BLaER1 treated with 17β-estradiol and CSF1 and Interleukin-3, amounts not matched to agents 10 nM and 100 nM (cell line): Measurements from ENCODE around the gene PALM.

Experiments used
- H3K27ac ChIP-seq, 11 experiments: shearing (Covaris generic); formaldehyde crosslinking; 2 replicates each; pipeline ENCODE4 v1.8.1; 2022
- H3K27me3 ChIP-seq, 11 experiments: shearing (Covaris generic); formaldehyde crosslinking; 2 replicates each; pipeline ENCODE4 v1.8.1; 2022
- H3K36me3 ChIP-seq, 11 experiments: shearing (Covaris generic); formaldehyde crosslinking; 2 replicates each; pipeline ENCODE4 v1.8.1; 2022
- H3K4me1 ChIP-seq, 10 experiments: shearing (Covaris generic); formaldehyde crosslinking; 2 replicates each; pipeline ENCODE4 v1.8.1; 2022
- H3K4me2 ChIP-seq, 11 experiments: shearing (Covaris generic); formaldehyde crosslinking; 2 replicates each; pipeline ENCODE4 v1.8.1; 2022
- H3K4me3 ChIP-seq, 10 experiments: shearing (Covaris generic); formaldehyde crosslinking; 2 replicates each; pipeline ENCODE4 v1.8.1; 2022
- H3K9ac ChIP-seq, 11 experiments: shearing (Covaris generic); formaldehyde crosslinking; 2 replicates each; pipeline ENCODE4 v1.8.1; 2022
- H3K9me3 ChIP-seq, 11 experiments: shearing (Covaris generic); formaldehyde crosslinking; replicated peaks in 1 of 11; 2 replicates each; pipeline ENCODE4 v1.8.1; 2022
- H4K20me1 ChIP-seq, 11 experiments: shearing (Covaris generic); formaldehyde crosslinking; 2 replicates each; pipeline ENCODE4 v1.8.1; 2022
- Cebpa-rat ChIP-seq, 11 experiments: shearing (Covaris generic); IDR thresholded peaks; 2 replicates each; pipeline ENCODE4 v1.8.1; 2022

Gene PALM

DNA sequence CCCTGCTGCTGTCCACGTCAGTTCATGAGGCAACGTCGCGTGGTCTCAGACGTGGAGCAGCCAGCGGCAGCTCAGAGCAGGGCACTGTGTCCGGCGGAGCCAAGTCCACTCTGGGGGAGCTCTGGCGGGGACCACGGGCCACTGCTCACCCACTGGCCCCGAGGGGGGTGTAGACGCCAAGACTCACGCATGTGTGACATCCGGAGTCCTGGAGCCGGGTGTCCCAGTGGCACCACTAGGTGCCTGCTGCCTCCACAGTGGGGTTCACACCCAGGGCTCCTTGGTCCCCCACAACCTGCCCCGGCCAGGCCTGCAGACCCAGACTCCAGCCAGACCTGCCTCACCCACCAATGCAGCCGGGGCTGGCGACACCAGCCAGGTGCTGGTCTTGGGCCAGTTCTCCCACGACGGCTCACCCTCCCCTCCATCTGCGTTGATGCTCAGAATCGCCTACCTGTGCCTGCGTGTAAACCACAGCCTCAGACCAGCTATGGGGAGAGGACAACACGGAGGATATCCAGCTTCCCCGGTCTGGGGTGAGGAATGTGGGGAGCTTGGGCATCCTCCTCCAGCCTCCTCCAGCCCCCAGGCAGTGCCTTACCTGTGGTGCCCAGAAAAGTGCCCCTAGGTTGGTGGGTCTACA is 25.9 kb upstream of the PALM start:
- Histone ChIP-seq H3K27me3 (peaks cover 16 to 32% (median 26%) of the 10 kb centered on the region in 11 experiments), H4K20me1 (peaks cover 9 to 19% (median 17%) of the 10 kb centered on the region in 11 experiments; a peak in 18 of 22 replicates), H3K27ac (peak overlapping the region in 2 of 11 experiments; percentile 14 to 44; a peak in 2 of 22 replicates), H3K9ac (no peak overlapping the region), H3K36me3 (no peaks in the 10 kb centered on the region), H3K4me2 (no peak overlapping the region), H3K9me3 (no peaks in the 10 kb centered on the region), H3K4me3 (no peak overlapping the region), H3K4me1 (peaks cover 13 to 33% (median 31%) of the 10 kb centered on the region in 10 experiments)
- no peak for TF ChIP-seq Cebpa-rat (IDR thresholded peaks at IDR 0.05)

DNA sequence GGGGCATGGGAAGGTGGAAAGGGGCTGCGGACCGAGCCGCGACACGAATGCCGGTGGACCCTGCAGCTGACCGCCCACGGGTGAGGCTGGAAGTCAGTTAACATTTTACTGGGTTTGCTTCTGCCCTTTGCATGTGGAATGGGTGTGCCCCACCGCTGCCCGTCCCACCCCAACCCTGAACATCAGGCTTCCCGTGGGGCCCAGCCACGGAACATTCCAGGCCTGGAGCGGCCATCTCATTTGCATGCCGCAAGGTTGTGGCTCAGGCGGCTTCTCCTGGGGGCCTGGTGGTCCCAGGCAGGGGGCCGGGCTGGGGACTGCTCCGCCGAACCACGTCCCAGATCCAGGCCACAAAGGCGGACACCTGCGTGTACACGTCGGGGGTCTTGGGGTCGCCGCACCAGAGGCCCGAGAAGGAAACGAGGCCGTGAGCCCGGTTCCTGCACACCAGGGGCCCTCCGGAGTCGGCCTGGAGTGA is 23.2 kb upstream of the PALM start:
- Histone ChIP-seq H3K4me2 (peak overlapping the region; percentile 14 to 59 (median 42); a peak in 19 of 22 replicates), H3K9me3 (peaks cover 0 to 9% (median 5%) of the 10 kb centered on the region in 11 experiments; a peak in 5 of 22 replicates), H3K36me3 (no peaks in the 10 kb centered on the region), H3K9ac (peak overlapping the region in 2 of 11 experiments; percentile 29 to 41; a peak in 1 of 22 replicates), H3K4me3 (no peak overlapping the region), H3K27me3 (peaks cover 0 to 15% (median 9%) of the 10 kb centered on the region in 11 experiments; a peak in 10 of 22 replicates), H3K4me1 (peaks cover 6 to 18% (median 17%) of the 10 kb centered on the region in 10 experiments), H3K27ac (peak overlapping the region in 1 of 11 experiments; percentile 9; a peak in 1 of 22 replicates), H4K20me1 (no peaks in the 10 kb centered on the region)
- TF ChIP-seq Cebpa-rat (IDR thresholded peaks at IDR 0.05) = no peak

DNA sequence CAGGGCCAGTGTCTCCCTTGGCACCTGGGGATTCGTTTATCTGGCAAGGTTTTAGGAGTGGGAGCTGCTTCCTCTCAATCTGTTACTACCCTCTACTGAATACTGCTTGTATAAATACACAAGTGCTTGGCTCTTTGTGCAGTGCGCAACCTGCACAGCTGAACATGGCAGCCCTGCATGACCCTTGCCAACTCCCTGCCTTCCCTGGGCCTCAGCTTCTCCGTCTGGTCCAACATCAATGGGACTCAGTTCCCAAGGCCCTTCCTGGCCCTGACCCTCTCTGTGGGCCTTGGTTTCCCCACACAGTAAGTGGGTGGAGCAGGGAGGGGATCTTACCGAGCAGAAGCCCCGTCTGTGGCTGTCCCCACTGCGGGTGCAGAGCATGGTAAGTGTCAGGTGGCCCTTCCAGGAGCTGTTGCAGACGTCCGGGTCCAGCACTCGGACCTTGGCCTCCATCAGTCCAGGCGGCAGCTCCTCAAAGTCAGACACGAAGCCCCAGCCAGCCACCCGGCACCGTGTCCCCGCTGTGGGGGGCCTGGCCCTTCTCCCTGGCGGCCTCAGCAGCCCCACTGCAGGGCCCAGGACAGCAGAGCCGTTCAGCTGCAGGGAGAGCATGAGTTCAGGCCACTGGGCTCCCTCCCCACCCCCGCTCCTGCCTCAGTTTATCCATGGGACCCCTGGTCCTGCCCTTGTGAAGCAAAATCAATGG is 22.0 kb upstream of the PALM start:
- no peak for TF ChIP-seq Cebpa-rat (IDR thresholded peaks at IDR 0.05)
- Histone ChIP-seq H3K9me3 (peaks cover 0 to 9% (median 5%) of the 10 kb centered on the region in 11 experiments; a peak in 5 of 22 replicates), H3K27me3 (peaks cover 0 to 15% (median 9%) of the 10 kb centered on the region in 11 experiments; a peak in 10 of 22 replicates), H3K36me3 (no peaks in the 10 kb centered on the region), H3K9ac (no peak overlapping the region), H3K27ac (no peak overlapping the region), H4K20me1 (no peaks in the 10 kb centered on the region), H3K4me1 (peaks cover 0 to 18% (median 12%) of the 10 kb centered on the region in 10 experiments; a peak in 18 of 20 replicates), H3K4me3 (no peak overlapping the region), H3K4me2 (no peak overlapping the region)

DNA sequence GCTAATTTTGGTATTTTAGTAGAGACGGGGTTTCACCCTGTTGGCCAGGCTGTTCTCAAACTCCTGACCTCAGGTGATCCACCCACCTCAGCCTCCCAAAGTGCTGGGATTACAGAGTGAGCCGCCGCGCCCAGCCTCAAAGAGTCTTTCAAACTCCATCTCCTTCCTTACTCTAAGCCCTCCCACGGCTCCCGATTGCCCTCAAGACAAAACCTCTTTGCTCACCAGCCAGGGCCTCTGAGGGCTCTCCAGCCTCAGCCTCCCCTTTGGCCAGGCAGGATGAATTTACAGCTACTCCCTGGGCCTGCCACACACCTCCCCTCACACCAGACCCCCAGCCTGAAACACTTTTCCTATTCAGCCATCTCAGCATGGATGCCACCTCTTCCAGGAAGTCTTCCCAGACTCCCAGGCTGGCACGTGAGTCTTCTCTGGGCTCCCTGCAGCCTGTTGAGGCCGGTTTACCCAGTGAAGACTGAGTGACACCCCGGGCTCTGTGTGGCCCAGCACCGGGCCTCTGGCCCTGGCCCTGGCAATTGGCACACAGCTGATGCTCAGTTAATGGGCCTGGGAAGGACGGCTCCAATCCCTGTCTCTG is 21.1 kb upstream of the PALM start:
- Histone ChIP-seq H3K9ac (no peak overlapping the region), H3K27ac (no peak overlapping the region), H4K20me1 (no peaks in the 10 kb centered on the region), H3K36me3 (no peaks in the 10 kb centered on the region), H3K4me1 (peaks cover 0 to 22% (median 13%) of the 10 kb centered on the region in 10 experiments; a peak in 14 of 20 replicates), H3K9me3 (peaks cover 0 to 9% (median 5%) of the 10 kb centered on the region in 11 experiments; a peak in 5 of 22 replicates), H3K27me3 (peaks cover 0 to 15% (median 9%) of the 10 kb centered on the region in 11 experiments; a peak in 10 of 22 replicates), H3K4me2 (no peak overlapping the region), H3K4me3 (no peak overlapping the region)
- no peak for TF ChIP-seq Cebpa-rat (IDR thresholded peaks at IDR 0.05)

DNA sequence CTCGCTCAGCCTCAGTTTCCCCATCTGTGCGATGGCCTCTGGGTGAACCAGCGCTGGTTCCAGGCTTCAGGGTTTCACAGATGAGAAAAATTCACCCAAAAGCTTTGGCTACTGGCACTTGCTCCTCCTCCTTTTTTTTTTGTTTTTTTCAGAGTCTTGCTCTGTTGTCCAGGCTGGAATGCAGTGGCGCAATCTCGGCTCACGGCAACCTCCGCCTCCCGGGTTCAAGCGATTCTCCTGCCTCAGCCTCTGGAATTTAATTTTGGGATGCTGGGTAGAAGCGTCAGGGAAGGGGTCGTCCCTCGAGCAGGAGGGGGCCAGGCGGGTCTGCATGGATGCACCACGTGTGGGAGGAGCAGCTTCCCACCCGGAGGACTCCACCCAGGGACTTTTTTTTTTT is 20.5 kb upstream of the PALM start:
- no peak overlapping the region for H3K4me2 ChIP-seq
- no peaks in the 10 kb centered on the region for H3K36me3 ChIP-seq
- no peak for TF ChIP-seq Cebpa-rat (IDR thresholded peaks at IDR 0.05)
- peaks cover 0 to 9% (median 5%) of the 10 kb centered on the region in 11 experiments; a peak in 5 of 22 replicates for H3K9me3 ChIP-seq
- no peak overlapping the region for H3K9ac ChIP-seq
- H4K20me1 ChIP-seq = no peaks in the 10 kb centered on the region
- H3K4me1 ChIP-seq = peaks cover 5 to 27% (median 18%) of the 10 kb centered on the region in 10 experiments; a peak in 18 of 20 replicates
- no peak overlapping the region for H3K27ac ChIP-seq
- H3K27me3 ChIP-seq = peaks cover 0 to 15% (median 9%) of the 10 kb centered on the region in 11 experiments; a peak in 10 of 22 replicates
- no peak overlapping the region for H3K4me3 ChIP-seq

DNA sequence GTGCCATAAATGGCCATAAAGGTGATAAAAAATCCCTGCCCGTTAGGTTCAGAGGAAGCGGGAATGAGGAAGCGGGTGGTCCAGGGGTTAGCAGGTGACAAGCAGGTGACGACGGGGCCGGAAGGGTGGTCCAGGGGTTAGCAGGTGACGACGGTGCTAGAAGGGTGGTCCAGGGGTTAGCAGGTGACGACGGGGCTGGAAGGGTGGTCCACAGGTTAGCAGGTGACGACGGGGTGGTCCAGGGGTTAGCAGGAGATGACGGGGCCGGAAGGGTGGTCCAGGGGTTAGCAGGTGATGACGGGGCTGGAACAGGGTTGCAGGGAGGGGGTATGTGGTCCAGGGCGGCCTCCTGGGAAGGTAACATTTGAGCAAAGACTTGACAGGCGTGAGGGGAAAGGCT is 19.7 kb upstream of the PALM start:
- peaks cover 10 to 34% (median 25%) of the 10 kb centered on the region in 10 experiments; a peak in 18 of 20 replicates for H3K4me1 ChIP-seq
- no peak overlapping the region for H3K4me3 ChIP-seq
- H3K9ac ChIP-seq = no peak overlapping the region
- peaks cover 0 to 15% (median 9%) of the 10 kb centered on the region in 11 experiments; a peak in 10 of 22 replicates for H3K27me3 ChIP-seq
- H4K20me1 ChIP-seq = no peaks in the 10 kb centered on the region
- TF ChIP-seq Cebpa-rat (IDR thresholded peaks at IDR 0.05) = no peak
- no peaks in the 10 kb centered on the region for H3K36me3 ChIP-seq
- H3K4me2 ChIP-seq = no peak overlapping the region
- H3K9me3 ChIP-seq = peaks cover 0 to 9% (median 5%) of the 10 kb centered on the region in 11 experiments; a peak in 5 of 22 replicates
- no peak overlapping the region for H3K27ac ChIP-seq

DNA sequence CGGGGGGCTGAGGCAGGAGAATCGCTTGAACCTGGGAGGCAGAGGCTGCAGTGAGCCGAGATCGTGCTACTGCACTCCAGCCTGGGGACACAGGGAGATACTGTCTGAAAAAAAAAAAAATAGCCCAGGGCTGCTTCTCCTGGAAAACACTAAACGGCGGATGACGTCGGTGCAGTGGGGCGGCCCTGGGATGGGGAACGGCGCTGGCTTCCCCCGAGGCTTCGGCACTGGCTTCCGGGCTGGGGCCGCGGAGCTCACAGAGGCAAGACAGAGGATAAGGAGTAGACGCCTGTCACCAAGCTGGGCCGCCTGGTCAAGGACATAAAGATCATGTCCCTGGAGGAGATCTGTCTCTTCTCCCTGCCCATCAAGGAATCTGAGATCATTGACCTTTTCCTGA is 18.5 kb upstream of the PALM start:
- H3K4me1 ChIP-seq = peaks cover 17 to 42% (median 33%) of the 10 kb centered on the region in 10 experiments
- H4K20me1 ChIP-seq = no peaks in the 10 kb centered on the region
- H3K27me3 ChIP-seq = peaks cover 0 to 19% (median 12%) of the 10 kb centered on the region in 11 experiments; a peak in 15 of 22 replicates
- no peak for TF ChIP-seq Cebpa-rat (IDR thresholded peaks at IDR 0.05)
- no peak overlapping the region for H3K4me3 ChIP-seq
- peaks cover 0 to 9% (median 5%) of the 10 kb centered on the region in 11 experiments; a peak in 5 of 22 replicates for H3K9me3 ChIP-seq
- no peaks in the 10 kb centered on the region for H3K36me3 ChIP-seq
- no peak overlapping the region for H3K27ac ChIP-seq
- H3K9ac ChIP-seq = no peak overlapping the region
- H3K4me2 ChIP-seq = no peak overlapping the region

DNA sequence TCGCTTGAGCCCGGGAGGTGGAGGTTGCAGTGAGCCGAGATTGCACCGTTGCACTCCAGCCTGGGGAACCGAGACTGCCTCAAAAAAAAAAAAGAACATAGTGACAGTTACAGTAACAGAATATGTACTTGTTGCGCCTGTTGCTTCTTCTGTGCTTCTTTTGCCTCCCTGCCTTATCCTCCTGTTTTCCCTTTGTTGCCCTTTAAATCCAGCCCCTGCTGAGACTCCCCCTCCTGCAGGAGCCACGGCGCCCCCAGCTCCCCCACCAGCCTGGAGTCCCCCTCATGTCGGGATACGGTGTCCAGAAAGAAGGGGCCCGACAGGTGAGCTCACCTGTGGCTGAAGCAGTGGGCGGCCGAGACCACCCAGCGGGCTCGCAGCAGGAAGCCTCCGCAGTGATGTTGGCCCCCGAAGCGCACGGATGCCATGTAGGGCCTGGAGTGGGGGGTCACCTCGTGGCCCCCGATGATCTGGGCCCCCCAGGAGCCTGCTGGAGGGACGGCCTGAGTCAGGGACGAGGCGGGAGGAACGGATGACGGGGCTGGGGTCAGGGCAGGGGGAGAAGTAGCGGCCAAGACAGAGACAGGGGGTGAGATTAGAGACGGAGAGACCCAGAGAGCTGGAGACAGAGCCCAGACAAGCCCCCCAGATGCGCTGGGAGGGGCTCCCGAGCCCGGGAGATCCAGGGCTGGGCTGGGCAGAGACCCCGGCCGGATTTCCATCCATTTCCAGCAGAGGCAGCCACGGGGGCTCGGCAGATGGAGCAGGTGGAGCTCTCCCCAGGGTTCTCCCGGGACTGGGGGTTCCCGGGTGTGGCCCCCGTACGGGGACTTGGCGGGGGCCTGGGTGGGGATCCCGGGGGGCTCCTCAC is 14.0 kb upstream of the PALM start:
- Histone ChIP-seq H3K27me3 (peaks cover 0 to 18% (median 5%) of the 10 kb centered on the region in 11 experiments; a peak in 13 of 22 replicates), H4K20me1 (no peaks in the 10 kb centered on the region), H3K9me3 (no peaks in the 10 kb centered on the region), H3K9ac (peak overlapping the region; percentile 54 to 77 (median 72)), H3K4me3 (peak overlapping the region; percentile 30 to 63 (median 52)), H3K4me1 (peaks cover 38 to 80% (median 72%) of the 10 kb centered on the region in 10 experiments), H3K36me3 (no peaks in the 10 kb centered on the region), H3K4me2 (peak overlapping the region; percentile 78 to 98 (median 90)), H3K27ac (peak overlapping the region in 9 of 11 experiments; percentile 42 to 77 (median 75); a peak in 19 of 22 replicates)
- no peak for TF ChIP-seq Cebpa-rat (IDR thresholded peaks at IDR 0.05)
